Renal pelvis (tissue), 4 donors: Measurements from ENCODE around the gene SPINDOC. TPM values are rescaled to one million over a fixed set of nuclear protein-coding genes. Genes with fewer than 3 reads are reported as not detected.
A peak's percentile ranks its signal among the peaks of the same experiment; 100 is the strongest.

Source experiments
- DNase-seq: peaks from one replicate; pipeline ENCODE4 v3.0.0-alpha.2; 2013
- polyA plus RNA-seq, 3 donors: library from polyadenylated mRNA; unstranded; fragments of 120-200 nt; gene quantifications; one replicate each; pipeline ENCODE4 v1.2.1, GENCODE V29; 2013; ENCODE audit not compliant: insufficient read length in 3 of 3

SPINDOC gene
- polyA plus RNA-seq, 3 donors: 37.7 to 43.1 (median 39.0) TPM

GRCh38 chr11:63826471-63827190 is 13.4 kb downstream of the SPINDOC start:
- no peak for DNase-seq

DNA sequence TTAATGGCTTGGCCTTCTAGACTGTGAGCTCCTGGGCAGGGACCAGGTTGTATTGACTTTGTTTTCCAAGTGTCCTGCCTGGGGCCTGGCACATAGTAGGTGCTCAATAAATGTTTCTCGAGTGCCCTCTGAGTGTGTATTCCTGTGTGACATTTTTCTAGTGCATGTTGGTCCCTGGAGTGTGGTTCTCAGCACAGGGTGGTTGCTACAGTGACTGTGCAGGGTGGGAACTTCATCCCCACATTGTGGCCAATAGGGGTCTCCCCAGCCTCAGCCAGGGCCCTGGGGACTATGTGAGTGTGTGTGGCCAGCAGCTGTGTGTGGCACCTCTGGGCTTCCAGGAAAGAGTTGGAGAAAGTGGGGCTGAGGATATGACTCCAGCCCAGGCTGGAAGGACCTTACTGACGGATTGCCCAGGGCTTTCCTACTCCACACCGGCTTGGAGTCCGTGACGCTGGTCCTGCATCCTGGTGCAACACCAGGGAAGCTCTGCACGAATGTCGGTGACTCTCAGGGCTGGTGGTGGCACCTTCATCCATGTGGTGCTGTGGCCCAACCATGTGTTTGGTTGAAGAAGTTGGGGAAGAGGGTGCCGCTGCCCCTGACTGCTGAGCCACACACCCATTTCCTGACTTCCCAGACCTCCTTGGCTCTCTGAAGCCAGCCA is 16.7 kb downstream of the SPINDOC start:
- no peak for DNase-seq

- DNase-seq: no peak
These were observed 18.1 kb downstream of the SPINDOC start for GRCh38 chr11:63831326-63831725.

DNA sequence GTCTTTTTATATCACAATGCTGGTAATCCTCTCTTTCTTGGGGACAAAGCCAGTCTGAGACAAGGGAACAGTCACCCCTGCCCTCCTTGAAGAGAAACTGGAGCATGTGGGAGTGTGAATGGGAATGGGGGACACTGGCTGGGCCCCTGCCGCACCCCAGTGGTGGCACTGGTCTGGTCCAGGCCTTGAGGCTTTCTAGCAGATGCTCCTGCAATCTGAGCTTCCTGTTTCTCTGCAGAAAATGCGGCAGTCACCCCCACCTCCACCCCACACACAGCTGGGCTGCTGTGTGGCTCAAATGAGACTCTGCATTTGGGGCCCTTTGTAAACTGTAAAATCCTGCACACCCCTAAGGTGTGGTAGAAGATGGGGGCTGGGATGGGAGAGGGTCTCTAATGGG is 19.1 kb downstream of the SPINDOC start:
- DNase-seq: no peak

DNA sequence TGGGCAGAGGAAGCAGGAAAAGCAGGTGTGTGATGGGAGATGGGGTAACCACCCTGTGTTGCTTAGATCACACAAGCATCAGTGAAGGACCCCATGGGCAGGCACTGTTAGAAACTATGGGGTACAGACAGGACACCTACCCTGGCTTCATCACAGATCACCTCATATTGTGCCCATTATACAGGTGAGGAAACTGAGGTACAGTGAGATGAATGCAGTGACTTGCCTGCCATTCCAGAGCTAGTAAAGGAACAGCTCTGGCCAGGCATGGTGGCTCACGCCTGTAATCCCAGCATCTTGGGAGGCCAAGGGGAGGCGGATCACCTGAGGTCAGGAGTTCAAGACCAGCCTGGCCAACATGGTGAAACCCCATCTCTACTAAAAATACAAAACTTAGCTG is 19.8 kb downstream of the SPINDOC start:
- no peak for DNase-seq

DNA sequence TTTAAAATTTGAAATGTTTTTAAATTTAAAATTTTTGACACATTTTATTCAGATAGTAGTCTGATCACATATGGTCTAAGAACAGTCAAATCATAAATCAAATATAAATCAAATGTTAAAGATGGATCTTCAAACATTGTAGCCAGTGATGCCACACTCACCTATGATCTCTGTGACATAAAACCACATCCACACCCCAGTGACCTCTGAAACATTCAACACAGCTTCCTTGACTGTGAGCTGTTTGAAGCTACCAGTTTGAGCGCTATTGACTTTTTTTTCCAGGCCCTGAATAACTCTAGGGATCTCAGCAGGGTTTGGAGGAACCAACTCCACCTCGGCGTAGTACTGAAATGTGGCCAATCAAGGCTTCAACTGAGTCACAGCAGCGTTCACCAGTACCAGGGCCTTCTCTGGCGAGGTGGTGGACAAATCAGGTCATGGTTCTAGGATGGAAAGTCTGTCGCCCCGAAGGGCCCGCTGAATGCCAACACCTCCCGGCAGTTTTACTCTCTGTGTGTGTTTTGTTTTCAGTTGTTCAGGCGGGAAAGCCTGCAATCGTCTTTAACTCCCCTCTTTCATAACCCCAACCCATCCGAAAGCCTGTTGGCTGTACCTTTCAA is 21.4 kb downstream of the SPINDOC start:
- no peak for DNase-seq

DNA sequence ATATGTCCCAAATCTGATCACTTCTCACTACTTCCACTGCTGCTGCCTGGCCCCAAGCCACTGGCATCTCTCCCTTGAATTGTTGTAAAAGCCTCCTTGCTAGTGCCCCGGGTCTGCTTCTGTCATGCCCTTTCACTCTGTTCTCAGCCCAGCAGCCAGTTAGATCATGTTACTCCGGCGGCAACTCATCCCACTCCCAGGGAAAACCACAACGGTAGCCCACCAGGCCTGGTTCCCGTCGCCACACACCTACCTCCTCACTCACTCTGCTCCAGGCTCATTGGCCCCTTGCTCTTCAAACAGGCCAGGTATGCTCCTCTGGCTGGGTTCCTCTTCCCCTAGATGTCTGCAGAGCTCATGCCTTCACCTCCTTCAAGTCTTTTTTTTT is 21.9 kb downstream of the SPINDOC start:
- DNase-seq: no peak

- peak; percentile 82 for DNase-seq
These were observed 23.9 kb downstream of the SPINDOC start for GRCh38 chr11:63837027-63837688.

DNA sequence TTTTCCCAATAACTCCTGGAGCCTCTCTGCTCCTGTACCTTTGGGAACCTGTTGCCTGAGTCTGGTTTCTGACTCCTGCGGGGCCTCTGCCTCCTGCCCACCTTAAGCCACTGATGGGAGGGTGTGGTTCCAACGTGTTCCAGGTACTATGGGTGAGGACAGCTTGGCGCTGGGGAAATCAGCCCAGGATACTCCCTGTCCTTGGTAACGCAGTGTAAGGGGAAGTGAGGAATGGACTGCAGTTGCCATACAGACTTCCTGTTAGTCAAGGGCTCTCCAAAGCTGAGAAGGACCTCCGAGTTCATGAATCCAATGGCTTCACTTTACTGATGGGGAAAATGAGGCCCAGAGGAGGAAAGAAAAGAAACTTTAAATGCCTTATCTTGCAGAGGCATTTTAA is 24.5 kb downstream of the SPINDOC start:
- DNase-seq: no peak

GRCh38 chr11:63838150-63838677 is 25.0 kb downstream of the SPINDOC start:
- DNase-seq: no peak

- peak; percentile 99 for DNase-seq
These were observed 25.6 kb downstream of the SPINDOC start, which contains the start of gene MARK2 for GRCh38 chr11:63838678-63839507. TSS of gene MARK2 (plus strand) at chr11:63839110. CDS start at chr11:63839507, 397 bp downstream.

GRCh38 chr11:63839508-63840355 is 26.5 kb downstream of the SPINDOC start:
- DNase-seq: no peak

DNA sequence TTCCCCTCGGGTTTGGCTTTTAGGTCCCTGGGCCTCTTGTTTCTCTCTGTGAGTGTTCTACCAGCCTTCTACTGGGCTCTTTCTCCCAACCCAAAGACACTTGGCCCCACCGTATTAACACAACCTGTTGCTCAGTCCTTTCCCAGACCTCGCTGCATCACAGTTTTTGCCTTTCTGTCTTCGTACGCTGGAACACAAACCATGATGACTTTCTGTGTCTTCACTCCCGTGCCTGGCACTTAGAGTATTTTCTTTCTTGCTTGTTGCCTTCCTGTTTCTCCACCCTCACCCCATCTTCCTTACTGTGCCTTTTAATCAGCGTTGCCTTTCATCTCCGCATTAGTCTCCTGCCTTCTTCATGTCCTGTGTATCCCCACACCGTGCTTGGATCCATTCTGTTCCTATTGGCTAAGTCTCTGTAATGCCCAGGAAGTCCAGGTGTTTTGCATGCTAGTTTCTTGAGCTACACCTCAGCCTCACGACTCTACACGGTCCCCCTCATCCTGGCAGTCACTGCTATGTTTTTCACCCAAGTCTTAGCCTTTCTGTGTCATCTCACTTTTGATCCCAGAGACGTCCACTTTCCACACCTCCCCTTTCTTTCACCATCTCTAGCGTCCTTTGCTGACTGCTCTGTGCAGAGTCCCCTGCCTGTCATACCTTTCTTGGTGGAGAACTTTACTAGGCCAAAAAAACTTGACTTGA is 27.3 kb downstream of the SPINDOC start:
- no peak for DNase-seq

DNA sequence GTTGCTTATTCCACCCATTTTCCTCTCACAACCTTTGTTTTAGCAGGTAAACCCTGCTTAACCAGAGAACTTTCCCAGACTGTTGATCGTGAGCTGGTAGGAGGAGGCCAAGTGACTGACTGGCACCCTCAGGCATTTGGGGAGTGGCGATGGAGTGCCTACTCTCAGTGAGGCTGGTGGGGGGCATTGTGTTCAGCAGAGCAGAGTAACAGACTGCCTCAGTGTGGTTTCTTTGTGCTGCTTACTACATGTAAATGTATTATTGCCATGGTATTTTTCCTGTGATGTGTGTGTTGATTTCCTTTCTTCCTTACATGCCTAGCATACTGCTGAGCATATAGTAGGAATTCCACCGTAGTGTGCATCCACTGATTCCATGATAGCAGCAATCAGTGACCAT is 28.3 kb downstream of the SPINDOC start:
- no peak for DNase-seq

- no peak for DNase-seq
These were observed 29.8 kb downstream of the SPINDOC start for GRCh38 chr11:63843041-63843440.

- DNase-seq: no peak
These were observed 31.6 kb downstream of the SPINDOC start for GRCh38 chr11:63844836-63845235.

DNA sequence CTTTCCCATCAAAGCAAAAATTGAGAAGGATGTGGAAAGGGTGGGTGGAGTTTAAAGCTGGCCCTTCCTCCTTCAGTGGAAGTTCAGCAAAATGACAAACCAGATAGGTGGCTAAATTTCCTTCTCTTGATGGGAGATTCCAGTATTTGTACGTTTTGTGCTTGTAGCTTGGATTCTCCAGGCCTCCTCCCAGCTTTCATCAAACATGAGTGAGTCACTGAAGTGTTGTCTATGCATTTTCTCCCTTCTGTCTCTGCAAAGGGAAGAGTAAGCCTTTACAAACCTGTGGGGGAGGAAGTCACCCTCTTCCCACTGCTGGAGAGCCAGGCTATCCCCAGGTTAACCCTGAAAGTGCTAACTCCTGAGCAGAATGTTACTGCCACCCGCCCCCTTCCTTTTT is 32.0 kb downstream of the SPINDOC start:
- no peak for DNase-seq

GRCh38 chr11:63845911-63846310 is 32.7 kb downstream of the SPINDOC start:
- no peak for DNase-seq

GRCh38 chr11:63846897-63847296 is 33.6 kb downstream of the SPINDOC start:
- no peak for DNase-seq

GRCh38 chr11:63847363-63847762 is 34.1 kb downstream of the SPINDOC start:
- DNase-seq: no peak
